WTC11 (cell line): ENCODE data around the gene UCN3. TPM values are rescaled to one million over a fixed set of nuclear protein-coding genes. Genes with fewer than 3 reads are reported as not detected.

Experiments used
- ATAC-seq: fragments of 200-7000 bp; cut with Tn5 transposase; 2 replicates; pipeline ENCODE4 v1.10.0; 2021; ENCODE audit warnings: mild to moderate bottlenecking, moderate library complexity
- CTCF ChIA-PET: fragments of 300-600 bp; sonication (Branson Sonifier 250); formaldehyde crosslinking; loops from one replicate; lab custom pipeline; 2021; ENCODE audit warnings: antibody characterized with exemption; lab: Charles Lee
- POLR2A ChIA-PET: fragments of 350-600 bp; sonication (Branson Sonifier 250); formaldehyde crosslinking; loops from one replicate; lab custom pipeline; 2021; ENCODE audit warnings: antibody characterized with exemption; lab: Charles Lee
- DNase-seq: peaks from one replicate; pipeline ENCODE4 v3.0.0; 2021; ENCODE audit warnings: low spot score
- H3K27ac Mint-ChIP-seq: 2 replicates; pipeline ENCODE4 v1.8.0; 2021; ENCODE audit warnings: mixed read lengths
- H3K27me3 Mint-ChIP-seq: 2 replicates; pipeline ENCODE4 v1.8.0; 2021; ENCODE audit warnings: low read depth, mild to moderate bottlenecking, moderate library complexity, mixed read lengths
- H3K36me3 Mint-ChIP-seq: 2 replicates; pipeline ENCODE4 v1.8.0; 2021; ENCODE audit warnings: mixed read lengths
- H3K4me1 Mint-ChIP-seq: 2 replicates; pipeline ENCODE4 v1.8.0; 2022; ENCODE audit warnings: mixed read lengths
- H3K4me3 Mint-ChIP-seq: 2 replicates; pipeline ENCODE4 v1.8.0; 2021; ENCODE audit warnings: mild to moderate bottlenecking, moderate library complexity, mixed read lengths
- H3K9me3 Mint-ChIP-seq: 2 replicates; pipeline ENCODE4 v1.8.0; 2021; ENCODE audit warnings: mixed read lengths
- CREB1 ChIP-seq: sonication (generic); formaldehyde crosslinking; IDR thresholded peaks from 2 replicates; pipeline ENCODE4 v1.8.0; 2023; ENCODE audit warnings: mild to moderate bottlenecking, missing genetic modification reagents
- ETV6 ChIP-seq: sonication (generic); formaldehyde crosslinking; IDR thresholded peaks from 2 replicates; pipeline ENCODE4 v1.8.1; 2022; ENCODE audit warnings: mild to moderate bottlenecking, missing genetic modification reagents
- FOXP1 ChIP-seq: sonication (generic); formaldehyde crosslinking; IDR thresholded peaks from 2 replicates; pipeline ENCODE4 v1.8.0; 2022; ENCODE audit warnings: missing genetic modification reagents, mild to moderate bottlenecking, moderate library complexity, borderline replicate concordance
- GABPB1 ChIP-seq: sonication (generic); formaldehyde crosslinking; IDR thresholded peaks from 2 replicates; pipeline ENCODE4 v1.8.1; 2023; ENCODE audit warnings: mild to moderate bottlenecking, missing genetic modification reagents
- GTF2I ChIP-seq: fragments of 250-450 bp; sonication (Bioruptor Pico); conservative IDR thresholded peaks from 2 replicates; pipeline ENCODE4 v1.4.0; 2021; ENCODE audit warnings: mild to moderate bottlenecking
- JUN ChIP-seq: sonication (generic); formaldehyde crosslinking; IDR thresholded peaks from 2 replicates; pipeline ENCODE4 v1.8.0; 2023; ENCODE audit warnings: mild to moderate bottlenecking, missing genetic modification reagents
- MXD4 ChIP-seq: fragments of 250-450 bp; sonication (Bioruptor Pico); IDR thresholded peaks from 2 replicates; pipeline ENCODE4 v1.8.0; 2021; ENCODE audit warnings: mild to moderate bottlenecking, moderate library complexity, borderline replicate concordance
- NR1H2 ChIP-seq: sonication (generic); formaldehyde crosslinking; IDR thresholded peaks from 2 replicates; pipeline ENCODE4 v1.9.0; 2021; ENCODE audit warnings: mild to moderate bottlenecking, moderate library complexity, missing genetic modification reagents
- NR3C1 ChIP-seq: sonication (generic); formaldehyde crosslinking; conservative IDR thresholded peaks from 2 replicates; pipeline ENCODE4 v1.8.1; 2023; ENCODE audit warnings: low read depth, mild to moderate bottlenecking, missing genetic modification reagents
- SMAD4 ChIP-seq: sonication (generic); formaldehyde crosslinking; IDR thresholded peaks from 2 replicates; pipeline ENCODE4 v1.8.0; 2022; ENCODE audit warnings: mild to moderate bottlenecking, missing genetic modification reagents
- TCF7 ChIP-seq: sonication (generic); formaldehyde crosslinking; IDR thresholded peaks from 2 replicates; pipeline ENCODE4 v1.8.0; 2022; ENCODE audit warnings: mild to moderate bottlenecking, low read depth, missing genetic modification reagents, moderate library complexity
- ZNF232 ChIP-seq: sonication (generic); formaldehyde crosslinking; IDR thresholded peaks from 2 replicates; pipeline ENCODE4 v1.8.0; 2022; ENCODE audit warnings: mild to moderate bottlenecking, missing genetic modification reagents
- ZNF317 ChIP-seq: sonication (generic); formaldehyde crosslinking; IDR thresholded peaks from 2 replicates; pipeline ENCODE4 v1.8.1; 2023; ENCODE audit warnings: low read depth, mild to moderate bottlenecking, moderate library complexity, missing genetic modification reagents, borderline replicate concordance
- total RNA-seq: library from RNA; stranded (reverse); gene quantifications from 3 replicates; pipeline ENCODE4 v1.2.3, GENCODE V29; 2021
- TF ChIP-seq, protein P1 (sequence below): sonication (generic); formaldehyde crosslinking; IDR thresholded peaks from 2 replicates; pipeline ENCODE4 v1.8.1; 2022; ENCODE audit warnings: low read depth, missing genetic modification reagents, borderline replicate concordance
- TF ChIP-seq, protein P2 (sequence below): sonication (generic); formaldehyde crosslinking; conservative IDR thresholded peaks from 2 replicates; pipeline ENCODE4 v1.8.1; 2022; ENCODE audit warnings: mild to moderate bottlenecking, missing genetic modification reagents
- TF ChIP-seq, protein P3 (sequence below): sonication (generic); formaldehyde crosslinking; conservative IDR thresholded peaks from 2 replicates; pipeline ENCODE4 v1.8.1; 2023; ENCODE audit warnings: mild to moderate bottlenecking, low read depth, missing genetic modification reagents, moderate library complexity
- TF ChIP-seq, protein P4 (sequence below): sonication (generic); formaldehyde crosslinking; IDR thresholded peaks from 2 replicates; pipeline ENCODE4 v1.8.1; 2022; ENCODE audit warnings: missing genetic modification reagents, borderline replicate concordance
- TF ChIP-seq, protein P5 (sequence below): sonication (generic); formaldehyde crosslinking; IDR thresholded peaks from 2 replicates; pipeline ENCODE4 v1.8.1; 2022; ENCODE audit warnings: low read depth, mild to moderate bottlenecking, moderate library complexity, missing genetic modification reagents, borderline replicate concordance
- TF ChIP-seq, protein P6 (sequence below): sonication (generic); formaldehyde crosslinking; IDR thresholded peaks from 2 replicates; pipeline ENCODE4 v1.8.0; 2022; ENCODE audit warnings: mild to moderate bottlenecking, missing genetic modification reagents
- TF ChIP-seq, protein P7 (sequence below): sonication (generic); formaldehyde crosslinking; IDR thresholded peaks from 2 replicates; pipeline ENCODE4 v1.8.1; 2022; ENCODE audit warnings: mild to moderate bottlenecking, missing genetic modification reagents, moderate library complexity, borderline replicate concordance
- TF ChIP-seq, protein P8 (sequence below): fragments of 200-600 bp; IDR thresholded peaks from 2 replicates; pipeline ENCODE4 v1.8.0; 2022; ENCODE audit warnings: antibody characterized with exemption

Gene UCN3
- total RNA-seq, 1 experiment from 2014 or later, result not detected

DNA sequence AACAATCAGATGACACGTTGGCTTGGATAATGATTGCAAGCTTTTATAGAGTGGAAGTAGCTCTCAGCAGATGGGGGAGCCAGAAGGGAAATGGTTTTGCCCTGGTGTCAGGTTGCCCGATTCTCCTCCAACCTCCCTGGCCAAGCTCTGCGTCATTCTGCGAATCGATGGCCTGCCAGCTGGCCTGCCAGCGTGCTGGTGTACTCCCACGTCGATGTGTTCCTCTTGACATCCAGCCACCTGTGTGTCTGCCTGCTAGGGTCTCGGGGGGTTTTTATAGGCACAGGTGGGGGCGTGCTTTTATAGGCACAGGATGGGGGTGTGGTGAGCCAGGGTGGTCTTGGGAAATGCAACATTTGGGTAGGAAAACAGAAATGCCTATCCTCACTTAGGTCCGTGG is 52.2 kb downstream of the UCN3 start:
- peak overlapping the region; percentile 56 for H3K4me3 Mint-ChIP-seq
- POLR2A ChIA-PET, result interaction anchor here (0.7 kb wide), 1 partner anchor 10 kb away, joined by 4 read pairs; no protein-coding TSS in a partner anchor
- H3K4me1 Mint-ChIP-seq, result peaks cover 14% of the 10 kb centered on the region
- ATAC-seq, result peak; percentile 52
- DNase-seq, result peak; percentile 50
- 0 out of 2 replicates have a peak, but pooled peaks cover 6% of the 10 kb centered on the region for H3K36me3 Mint-ChIP-seq
- H3K27me3 Mint-ChIP-seq, result no peaks in the 10 kb centered on the region
- CTCF ChIA-PET, result interaction anchor here (0.7 to 1.6 kb wide), 6 partner anchors 17 to 602 kb away, joined by 3 to 8 read pairs (median 3); no protein-coding TSS in a partner anchor
- TF ChIP-seq GTF2I (CRISPR knock-in tag) (no peak), ZNF232 (CRISPR knock-in tag) (no peak), MXD4 (CRISPR knock-in tag) (no peak), FOXP1 (CRISPR knock-in tag) (no peak), ZNF317 (CRISPR knock-in tag) (no peak), SMAD4 (CRISPR knock-in tag) (no peak), JUN (no peak), ETV6 (no peak), NR1H2 (no peak), GABPB1 (no peak), TCF7 (CRISPR knock-in tag) (no peak)
- TF ChIP-seq, protein P1, sequence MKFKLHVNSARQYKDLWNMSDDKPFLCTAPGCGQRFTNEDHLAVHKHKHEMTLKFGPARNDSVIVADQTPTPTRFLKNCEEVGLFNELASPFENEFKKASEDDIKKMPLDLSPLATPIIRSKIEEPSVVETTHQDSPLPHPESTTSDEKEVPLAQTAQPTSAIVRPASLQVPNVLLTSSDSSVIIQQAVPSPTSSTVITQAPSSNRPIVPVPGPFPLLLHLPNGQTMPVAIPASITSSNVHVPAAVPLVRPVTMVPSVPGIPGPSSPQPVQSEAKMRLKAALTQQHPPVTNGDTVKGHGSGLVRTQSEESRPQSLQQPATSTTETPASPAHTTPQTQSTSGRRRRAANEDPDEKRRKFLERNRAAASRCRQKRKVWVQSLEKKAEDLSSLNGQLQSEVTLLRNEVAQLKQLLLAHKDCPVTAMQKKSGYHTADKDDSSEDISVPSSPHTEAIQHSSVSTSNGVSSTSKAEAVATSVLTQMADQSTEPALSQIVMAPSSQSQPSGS (CRISPR knock-in tag), result no peak
- TF ChIP-seq, protein P2, sequence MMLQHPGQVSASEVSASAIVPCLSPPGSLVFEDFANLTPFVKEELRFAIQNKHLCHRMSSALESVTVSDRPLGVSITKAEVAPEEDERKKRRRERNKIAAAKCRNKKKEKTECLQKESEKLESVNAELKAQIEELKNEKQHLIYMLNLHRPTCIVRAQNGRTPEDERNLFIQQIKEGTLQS (CRISPR knock-in tag), result no peak
- TF ChIP-seq, protein P3, sequence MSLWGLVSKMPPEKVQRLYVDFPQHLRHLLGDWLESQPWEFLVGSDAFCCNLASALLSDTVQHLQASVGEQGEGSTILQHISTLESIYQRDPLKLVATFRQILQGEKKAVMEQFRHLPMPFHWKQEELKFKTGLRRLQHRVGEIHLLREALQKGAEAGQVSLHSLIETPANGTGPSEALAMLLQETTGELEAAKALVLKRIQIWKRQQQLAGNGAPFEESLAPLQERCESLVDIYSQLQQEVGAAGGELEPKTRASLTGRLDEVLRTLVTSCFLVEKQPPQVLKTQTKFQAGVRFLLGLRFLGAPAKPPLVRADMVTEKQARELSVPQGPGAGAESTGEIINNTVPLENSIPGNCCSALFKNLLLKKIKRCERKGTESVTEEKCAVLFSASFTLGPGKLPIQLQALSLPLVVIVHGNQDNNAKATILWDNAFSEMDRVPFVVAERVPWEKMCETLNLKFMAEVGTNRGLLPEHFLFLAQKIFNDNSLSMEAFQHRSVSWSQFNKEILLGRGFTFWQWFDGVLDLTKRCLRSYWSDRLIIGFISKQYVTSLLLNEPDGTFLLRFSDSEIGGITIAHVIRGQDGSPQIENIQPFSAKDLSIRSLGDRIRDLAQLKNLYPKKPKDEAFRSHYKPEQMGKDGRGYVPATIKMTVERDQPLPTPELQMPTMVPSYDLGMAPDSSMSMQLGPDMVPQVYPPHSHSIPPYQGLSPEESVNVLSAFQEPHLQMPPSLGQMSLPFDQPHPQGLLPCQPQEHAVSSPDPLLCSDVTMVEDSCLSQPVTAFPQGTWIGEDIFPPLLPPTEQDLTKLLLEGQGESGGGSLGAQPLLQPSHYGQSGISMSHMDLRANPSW (CRISPR knock-in tag), result no peak
- TF ChIP-seq, protein P4, sequence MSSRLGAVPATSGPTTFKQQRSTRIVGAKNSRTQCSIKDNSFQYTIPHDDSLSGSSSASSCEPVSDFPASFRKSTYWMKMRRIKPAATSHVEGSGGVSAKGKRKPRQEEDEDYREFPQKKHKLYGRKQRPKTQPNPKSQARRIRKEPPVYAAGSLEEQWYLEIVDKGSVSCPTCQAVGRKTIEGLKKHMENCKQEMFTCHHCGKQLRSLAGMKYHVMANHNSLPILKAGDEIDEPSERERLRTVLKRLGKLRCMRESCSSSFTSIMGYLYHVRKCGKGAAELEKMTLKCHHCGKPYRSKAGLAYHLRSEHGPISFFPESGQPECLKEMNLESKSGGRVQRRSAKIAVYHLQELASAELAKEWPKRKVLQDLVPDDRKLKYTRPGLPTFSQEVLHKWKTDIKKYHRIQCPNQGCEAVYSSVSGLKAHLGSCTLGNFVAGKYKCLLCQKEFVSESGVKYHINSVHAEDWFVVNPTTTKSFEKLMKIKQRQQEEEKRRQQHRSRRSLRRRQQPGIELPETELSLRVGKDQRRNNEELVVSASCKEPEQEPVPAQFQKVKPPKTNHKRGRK (CRISPR knock-in tag), result no peak
- TF ChIP-seq, protein P5, sequence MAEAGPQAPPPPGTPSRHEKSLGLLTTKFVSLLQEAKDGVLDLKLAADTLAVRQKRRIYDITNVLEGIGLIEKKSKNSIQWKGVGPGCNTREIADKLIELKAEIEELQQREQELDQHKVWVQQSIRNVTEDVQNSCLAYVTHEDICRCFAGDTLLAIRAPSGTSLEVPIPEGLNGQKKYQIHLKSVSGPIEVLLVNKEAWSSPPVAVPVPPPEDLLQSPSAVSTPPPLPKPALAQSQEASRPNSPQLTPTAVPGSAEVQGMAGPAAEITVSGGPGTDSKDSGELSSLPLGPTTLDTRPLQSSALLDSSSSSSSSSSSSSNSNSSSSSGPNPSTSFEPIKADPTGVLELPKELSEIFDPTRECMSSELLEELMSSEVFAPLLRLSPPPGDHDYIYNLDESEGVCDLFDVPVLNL (CRISPR knock-in tag), result no peak
- H3K9me3 Mint-ChIP-seq, result peaks cover 15% of the 10 kb centered on the region
- peak overlapping the region; percentile 75 for H3K27ac Mint-ChIP-seq

DNA sequence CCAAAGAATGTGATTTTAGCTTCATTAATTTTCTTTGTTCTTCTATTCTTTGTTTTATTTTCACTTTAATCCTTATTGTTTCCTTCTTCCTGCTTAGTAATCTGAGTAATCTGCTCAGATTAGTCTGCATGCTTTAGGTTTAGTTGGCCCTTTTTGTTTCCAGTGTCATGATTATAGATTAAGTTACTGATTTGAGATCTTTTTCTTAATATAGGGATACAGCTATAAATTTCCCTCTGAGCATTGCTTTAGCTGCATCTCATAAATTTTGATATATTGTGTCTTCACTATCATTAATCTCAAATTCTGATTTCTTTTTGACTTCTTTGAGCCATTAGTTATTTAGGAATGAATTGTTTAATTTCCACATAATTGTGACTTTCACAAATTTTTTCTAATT is 53.8 kb downstream of the UCN3 start:
- CTCF ChIA-PET, result no interaction called here
- DNase-seq, result no peak
- no peaks in the 10 kb centered on the region for H3K27me3 Mint-ChIP-seq
- peaks cover 15% of the 10 kb centered on the region for H3K9me3 Mint-ChIP-seq
- POLR2A ChIA-PET, result interaction anchor here (0.7 kb wide), 1 partner anchor 1963 kb away, joined by 4 read pairs; no protein-coding TSS in a partner anchor
- no peak overlapping the region for H3K27ac Mint-ChIP-seq
- TF ChIP-seq NR3C1 (CRISPR knock-in tag) (no peak), CREB1 (CRISPR knock-in tag) (no peak)
- TF ChIP-seq, protein P6, sequence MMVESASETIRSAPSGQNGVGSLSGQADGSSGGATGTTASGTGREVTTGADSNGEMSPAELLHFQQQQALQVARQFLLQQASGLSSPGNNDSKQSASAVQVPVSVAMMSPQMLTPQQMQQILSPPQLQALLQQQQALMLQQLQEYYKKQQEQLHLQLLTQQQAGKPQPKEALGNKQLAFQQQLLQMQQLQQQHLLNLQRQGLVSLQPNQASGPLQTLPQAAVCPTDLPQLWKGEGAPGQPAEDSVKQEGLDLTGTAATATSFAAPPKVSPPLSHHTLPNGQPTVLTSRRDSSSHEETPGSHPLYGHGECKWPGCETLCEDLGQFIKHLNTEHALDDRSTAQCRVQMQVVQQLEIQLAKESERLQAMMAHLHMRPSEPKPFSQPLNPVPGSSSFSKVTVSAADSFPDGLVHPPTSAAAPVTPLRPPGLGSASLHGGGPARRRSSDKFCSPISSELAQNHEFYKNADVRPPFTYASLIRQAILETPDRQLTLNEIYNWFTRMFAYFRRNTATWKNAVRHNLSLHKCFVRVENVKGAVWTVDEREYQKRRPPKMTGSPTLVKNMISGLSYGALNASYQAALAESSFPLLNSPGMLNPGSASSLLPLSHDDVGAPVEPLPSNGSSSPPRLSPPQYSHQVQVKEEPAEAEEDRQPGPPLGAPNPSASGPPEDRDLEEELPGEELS, result no peak
- TF ChIP-seq, protein P7, sequence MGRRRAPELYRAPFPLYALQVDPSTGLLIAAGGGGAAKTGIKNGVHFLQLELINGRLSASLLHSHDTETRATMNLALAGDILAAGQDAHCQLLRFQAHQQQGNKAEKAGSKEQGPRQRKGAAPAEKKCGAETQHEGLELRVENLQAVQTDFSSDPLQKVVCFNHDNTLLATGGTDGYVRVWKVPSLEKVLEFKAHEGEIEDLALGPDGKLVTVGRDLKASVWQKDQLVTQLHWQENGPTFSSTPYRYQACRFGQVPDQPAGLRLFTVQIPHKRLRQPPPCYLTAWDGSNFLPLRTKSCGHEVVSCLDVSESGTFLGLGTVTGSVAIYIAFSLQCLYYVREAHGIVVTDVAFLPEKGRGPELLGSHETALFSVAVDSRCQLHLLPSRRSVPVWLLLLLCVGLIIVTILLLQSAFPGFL (CRISPR knock-in tag), result no peak
- TF ChIP-seq, protein P8, sequence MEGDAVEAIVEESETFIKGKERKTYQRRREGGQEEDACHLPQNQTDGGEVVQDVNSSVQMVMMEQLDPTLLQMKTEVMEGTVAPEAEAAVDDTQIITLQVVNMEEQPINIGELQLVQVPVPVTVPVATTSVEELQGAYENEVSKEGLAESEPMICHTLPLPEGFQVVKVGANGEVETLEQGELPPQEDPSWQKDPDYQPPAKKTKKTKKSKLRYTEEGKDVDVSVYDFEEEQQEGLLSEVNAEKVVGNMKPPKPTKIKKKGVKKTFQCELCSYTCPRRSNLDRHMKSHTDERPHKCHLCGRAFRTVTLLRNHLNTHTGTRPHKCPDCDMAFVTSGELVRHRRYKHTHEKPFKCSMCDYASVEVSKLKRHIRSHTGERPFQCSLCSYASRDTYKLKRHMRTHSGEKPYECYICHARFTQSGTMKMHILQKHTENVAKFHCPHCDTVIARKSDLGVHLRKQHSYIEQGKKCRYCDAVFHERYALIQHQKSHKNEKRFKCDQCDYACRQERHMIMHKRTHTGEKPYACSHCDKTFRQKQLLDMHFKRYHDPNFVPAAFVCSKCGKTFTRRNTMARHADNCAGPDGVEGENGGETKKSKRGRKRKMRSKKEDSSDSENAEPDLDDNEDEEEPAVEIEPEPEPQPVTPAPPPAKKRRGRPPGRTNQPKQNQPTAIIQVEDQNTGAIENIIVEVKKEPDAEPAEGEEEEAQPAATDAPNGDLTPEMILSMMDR, result no peak
- no peak for ATAC-seq
- H3K4me3 Mint-ChIP-seq, result no peak overlapping the region
- H3K4me1 Mint-ChIP-seq, result peaks cover 19% of the 10 kb centered on the region
- H3K36me3 Mint-ChIP-seq, result 0 out of 2 replicates have a peak, but pooled peaks cover 6% of the 10 kb centered on the region
